Measurements from ENCODE around the gene ARSB.

The ARSB gene

GRCh38 chr5:78801413-78801812, 183.7 kb downstream of the ARSB start:
- no peak for DNase-seq

DNA sequence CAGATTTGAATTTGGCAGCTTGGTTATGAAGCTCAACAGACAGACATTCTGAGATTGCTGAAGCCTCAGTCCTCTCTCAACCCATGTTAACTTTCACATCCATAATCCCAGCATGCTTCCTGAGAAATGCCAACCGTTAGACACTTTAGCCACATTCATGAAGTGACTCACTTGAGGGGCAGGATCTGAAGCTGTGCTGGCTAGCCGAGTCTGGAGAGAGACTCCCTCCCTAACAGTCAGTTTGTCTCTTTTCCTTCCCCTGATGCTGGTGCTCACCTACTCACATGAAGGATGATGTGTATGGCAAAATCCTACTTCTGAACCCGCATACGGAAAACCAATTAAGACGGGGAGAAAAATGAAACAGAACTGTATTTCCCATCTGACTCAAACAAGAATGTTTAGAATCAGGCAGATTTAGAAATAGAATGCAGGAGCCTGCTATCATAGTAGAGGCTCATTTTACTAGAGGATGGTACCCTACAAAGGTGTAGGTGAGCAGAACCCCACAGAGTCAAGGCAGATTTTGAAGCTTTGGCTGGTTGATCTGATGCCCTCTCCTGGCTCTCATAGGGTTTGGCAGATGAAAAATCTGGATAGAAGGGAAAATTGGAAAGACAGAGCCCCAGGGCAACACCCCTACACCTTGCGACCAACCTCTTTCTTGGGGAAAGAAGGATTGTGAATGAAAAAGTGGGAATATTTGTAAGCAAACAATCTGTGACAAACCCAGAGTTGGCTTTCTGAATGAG, 185.7 kb downstream of the ARSB start:
- DNase-seq: no peak

DNA sequence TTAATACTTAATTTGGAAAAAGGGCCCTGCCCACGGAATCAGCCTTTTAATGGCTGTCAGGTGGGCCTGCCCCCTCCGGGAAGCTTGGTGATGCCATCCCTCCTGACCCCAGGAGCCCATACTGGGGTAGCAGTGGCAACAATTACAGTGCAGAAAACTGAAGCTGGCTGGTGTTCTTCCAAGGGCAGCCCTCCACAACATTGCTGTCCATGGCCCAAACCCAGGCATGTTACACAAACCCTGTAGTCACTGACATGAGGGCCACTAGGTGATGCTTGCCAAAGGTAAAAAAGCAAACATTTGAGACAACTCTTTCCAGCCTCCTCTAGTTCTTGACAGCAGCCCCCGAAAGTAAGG, 186.5 kb downstream of the ARSB start:
- DNase-seq: no peak

DNA sequence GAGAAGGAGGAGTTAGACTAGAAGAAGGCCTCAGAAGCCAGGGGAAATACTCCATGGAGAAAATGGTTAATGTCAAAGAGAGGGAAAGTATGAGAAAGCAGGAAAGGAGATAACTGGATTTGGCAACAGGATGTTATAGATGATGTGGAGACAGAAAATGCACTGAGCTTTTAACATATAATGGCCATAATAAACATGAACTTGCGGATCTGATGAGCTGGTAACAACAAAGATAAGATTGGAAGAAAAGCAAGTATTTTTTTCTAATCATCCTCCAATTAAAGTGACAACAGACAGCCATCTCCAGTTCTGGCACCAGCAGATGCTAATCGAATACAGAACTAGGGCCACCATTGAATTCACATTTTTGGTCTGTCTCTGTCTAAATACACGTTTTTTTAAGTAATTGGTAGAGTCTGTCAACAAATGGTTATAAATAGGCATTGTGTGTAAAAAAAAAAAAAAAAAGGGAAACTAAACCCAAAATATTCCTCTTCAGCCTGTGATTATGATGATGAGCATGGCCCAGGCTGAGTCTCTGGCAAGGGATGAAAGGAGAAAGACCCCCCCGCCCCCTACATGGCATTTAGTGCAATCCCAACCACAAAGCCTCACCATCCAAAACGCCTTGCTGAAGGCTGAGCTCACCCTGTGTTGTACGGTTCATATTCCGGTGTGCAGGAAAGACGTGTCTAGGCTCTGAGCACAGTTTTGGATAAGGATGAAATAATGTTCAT, 187.0 kb downstream of the ARSB start:
- no peak for DNase-seq

- DNase-seq: no peak
Measured at GRCh38 chr5:78795757-78796156, 189.4 kb downstream of the ARSB start.

GRCh38 chr5:78794693-78795215, 190.4 kb downstream of the ARSB start:
- DNase-seq: no peak

- no peak for DNase-seq
Measured at GRCh38 chr5:78793907-78794662, 191.0 kb downstream of the ARSB start.

DNA sequence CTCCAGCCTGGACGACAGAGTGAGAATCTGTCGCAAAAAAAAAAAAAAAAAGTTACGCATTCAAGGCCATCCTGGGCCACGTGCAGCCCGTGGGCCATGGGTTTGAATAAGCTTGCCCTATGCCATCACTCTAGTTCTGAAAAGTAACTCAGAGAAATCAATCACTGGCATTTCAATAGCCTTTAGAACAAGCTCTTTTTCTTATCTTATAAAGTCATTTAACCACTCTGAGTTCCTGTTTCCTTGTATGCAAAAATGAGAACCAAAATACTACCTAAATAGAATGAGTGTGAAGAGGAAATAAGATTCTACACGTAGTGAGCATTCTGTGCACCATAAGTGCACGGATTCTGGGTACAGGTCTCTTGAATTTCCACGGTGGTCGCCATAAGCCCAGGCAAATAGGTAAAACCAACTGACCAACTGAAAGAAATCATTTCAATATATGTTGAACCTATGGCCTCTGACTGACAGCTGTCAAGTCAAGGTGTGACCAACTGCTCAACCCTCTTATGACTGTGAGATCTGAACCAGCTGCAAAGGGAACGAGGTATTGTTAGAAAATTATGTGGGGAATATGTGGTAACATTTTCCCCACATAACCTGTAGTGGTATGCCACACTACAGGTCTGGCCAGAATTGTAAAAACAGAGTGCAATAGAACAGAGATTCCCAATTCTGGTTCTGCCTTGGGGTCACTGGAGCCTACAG, 192.6 kb downstream of the ARSB start:
- DNase-seq: peak in 1 of 3 donors; percentile 15

DNA sequence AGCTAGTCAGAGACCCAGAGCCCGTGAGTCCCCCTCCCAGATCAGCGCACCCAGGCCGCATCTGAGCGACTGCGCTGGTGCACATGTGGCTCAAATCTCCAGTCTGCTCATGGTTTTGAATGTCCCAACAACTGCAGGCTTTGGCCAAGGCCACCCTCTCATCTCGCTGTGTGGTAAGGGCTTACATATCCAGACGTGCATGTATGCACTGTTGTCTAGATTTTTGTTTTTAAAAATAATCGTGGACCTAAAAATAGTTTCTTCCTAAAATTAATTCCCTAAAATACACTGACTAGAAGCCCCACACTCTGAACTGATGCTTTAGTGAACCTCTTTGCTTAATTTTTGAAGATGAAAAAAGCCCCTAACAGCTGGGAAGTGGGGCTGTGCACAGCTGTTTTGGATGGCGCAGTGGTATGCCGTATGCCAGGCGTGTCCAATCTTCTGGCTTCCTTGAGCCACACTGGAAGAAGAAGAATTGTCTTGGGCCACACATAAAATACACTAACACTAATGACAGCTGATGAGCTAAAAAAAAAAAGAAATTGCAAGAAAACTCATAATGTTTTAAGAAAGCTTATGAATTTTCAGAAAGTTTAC, 193.5 kb downstream of the ARSB start:
- DNase-seq: no peak

DNA sequence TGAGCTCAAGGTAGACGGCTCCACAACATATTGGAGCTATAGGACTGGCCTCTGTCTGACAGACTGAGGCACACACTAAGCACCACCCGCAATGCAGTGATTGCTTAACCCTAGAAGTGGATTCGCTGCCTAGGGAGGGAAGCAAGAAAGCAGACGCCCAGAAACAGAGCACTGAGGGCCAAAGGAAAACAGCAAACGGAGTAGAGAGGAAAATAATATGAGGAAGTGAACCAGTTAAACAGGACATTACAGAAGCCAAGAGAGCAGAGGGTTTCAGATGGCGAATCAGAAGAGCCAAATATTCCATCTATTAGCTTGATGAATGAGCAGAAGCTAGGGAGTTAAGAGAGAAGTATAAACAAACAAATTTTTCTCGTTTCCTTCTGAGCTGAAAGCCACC, 197.3 kb downstream of the ARSB start:
- DNase-seq: peak; percentile 10 to 26 (median 19)

DNA sequence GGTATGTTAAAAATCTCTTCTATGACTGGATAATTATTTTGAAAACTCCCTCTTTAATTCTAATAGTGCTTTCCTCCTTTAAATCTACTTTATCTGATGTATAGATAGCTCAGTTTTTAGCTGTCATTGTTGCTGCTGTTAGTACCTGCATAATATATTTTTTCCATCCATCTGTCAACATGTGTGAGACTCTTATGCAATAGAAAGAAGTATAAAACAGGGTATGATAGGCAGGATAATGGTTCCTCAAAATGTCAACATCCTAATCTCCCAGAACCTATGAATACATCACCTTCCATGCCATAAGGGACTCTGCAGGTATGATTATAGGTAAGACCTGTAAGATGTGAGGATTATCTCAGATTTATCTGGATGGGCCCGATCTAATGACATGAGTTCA, 199.7 kb downstream of the ARSB start:
- no peak for DNase-seq

- DNase-seq: no peak
Measured at GRCh38 chr5:78783434-78784130, 201.5 kb downstream of the ARSB start.

GRCh38 chr5:78782728-78783127, 202.4 kb downstream of the ARSB start:
- no peak for DNase-seq

- no peak for DNase-seq
Measured at GRCh38 chr5:78781611-78782286, 203.4 kb downstream of the ARSB start.

- no peak for DNase-seq
Measured at GRCh38 chr5:78779771-78780616, 205.1 kb downstream of the ARSB start.

- DNase-seq: no peak
Measured at GRCh38 chr5:78779262-78779661, 205.8 kb downstream of the ARSB start.

DNA sequence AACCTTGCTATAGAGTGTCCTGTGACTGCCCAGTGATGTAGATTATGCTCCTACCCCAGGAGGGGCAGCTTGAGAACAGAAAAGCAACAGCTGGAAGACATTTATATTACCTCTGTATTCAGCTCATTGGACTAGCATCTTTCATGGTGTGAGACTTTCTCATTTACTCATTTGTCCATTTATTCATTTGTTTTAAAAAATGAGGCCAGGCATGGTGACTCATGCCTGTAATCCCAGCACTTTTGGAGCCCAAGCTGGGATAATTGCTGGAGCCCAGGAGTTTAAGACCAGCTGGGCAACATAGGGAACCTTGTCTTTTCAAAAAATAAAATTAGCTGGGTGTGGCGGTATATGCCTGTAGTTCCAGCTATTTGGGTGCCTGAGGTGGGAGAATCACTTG, 206.6 kb downstream of the ARSB start:
- DNase-seq: no peak

- DNase-seq: no peak
Measured at GRCh38 chr5:78777901-78778300, 207.2 kb downstream of the ARSB start.

DNA sequence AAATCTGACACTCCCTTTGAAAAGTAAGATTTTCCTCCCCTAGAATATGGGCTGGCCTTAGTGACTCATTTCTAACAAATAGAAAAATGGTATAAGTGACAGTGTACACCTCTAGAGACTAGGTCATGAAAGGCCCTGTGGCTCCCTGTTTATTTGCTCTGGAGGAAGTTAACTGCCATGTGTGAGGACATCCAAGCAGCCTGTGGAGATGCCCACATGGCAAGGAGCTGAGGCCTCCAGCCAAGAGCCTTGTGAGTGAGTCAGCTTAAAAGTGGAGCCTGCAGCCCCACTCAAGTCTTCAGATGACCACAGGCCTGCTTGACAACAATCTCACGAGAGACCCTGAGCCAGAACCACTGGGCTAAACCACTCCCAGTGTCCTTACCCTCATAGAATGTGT, 208.5 kb downstream of the ARSB start:
- DNase-seq: no peak

DNA sequence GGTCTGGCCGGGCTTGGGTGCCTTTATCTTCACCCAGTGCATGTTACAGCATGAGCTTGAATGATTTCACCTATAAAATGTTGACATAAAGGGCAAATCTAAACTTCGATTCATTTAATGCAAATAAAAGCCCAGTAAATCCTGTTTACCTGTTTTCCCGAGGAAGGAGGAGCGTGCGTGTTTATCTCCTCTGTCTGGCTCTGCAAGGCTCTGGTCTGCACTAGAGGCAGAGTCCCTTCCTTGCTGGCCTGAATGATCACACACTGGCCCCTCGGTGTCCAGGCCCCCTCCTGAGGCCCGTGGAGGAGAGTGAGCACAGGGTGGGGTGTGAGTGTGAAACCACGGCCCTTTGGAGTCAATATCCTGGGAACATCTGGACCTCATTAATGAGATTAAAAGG, 211.5 kb downstream of the ARSB start:
- DNase-seq: no peak
